ENCODE measurements around the gene HTR3A. TPM values are rescaled to one million over a fixed set of nuclear protein-coding genes. Genes with fewer than 3 reads are reported as not detected.

HTR3A gene
- total RNA-seq, 4 donors from 2014 or later = 0.42 to 1.8 (median 0.90) TPM

GRCh38 chr11:114001416-114001815 is 26.5 kb downstream of the HTR3A start:
- H3K9me3 ChIP-seq = no peaks in the 10 kb centered on the region
- H3K27me3 ChIP-seq = peaks cover 0 to 56% (median 5%) of the 10 kb centered on the region in 4 donors
- intact Hi-C loops (cut with DNase I) = no loop called here
- H3K4me1 ChIP-seq = peaks cover 0 to 7% (median 0%) of the 10 kb centered on the region in 4 donors
- TF ChIP-seq POLR2AphosphoS5 (IDR thresholded peaks at IDR 0.05) = no peak
- TF ChIP-seq POLR2A (IDR thresholded peaks at IDR 0.05; ENCODE audit: low read depth) = no peak
- H3K4me3 ChIP-seq = no peak overlapping the region
- H3K36me3 ChIP-seq = no peaks in the 10 kb centered on the region
- 42% methylated on average over 3 of the region's 3 CpGs for WGBS
- DNase-seq (ENCODE audit: extremely low spot score) = no peak
- H3K27ac ChIP-seq (replicated peaks in 1 of 4) = no peak overlapping the region

- Histone ChIP-seq H3K9me3 (no peaks in the 10 kb centered on the region), H3K27me3 (peaks cover 0 to 35% (median 2%) of the 10 kb centered on the region in 4 donors), H3K36me3 (no peaks in the 10 kb centered on the region), H3K27ac (replicated peaks in 1 of 4) (no peak overlapping the region), H3K4me1 (no peaks in the 10 kb centered on the region), H3K4me3 (no peak overlapping the region)
- DNase-seq (ENCODE audit: extremely low spot score) = no peak
- intact Hi-C loops (cut with DNase I) = no loop called here
- WGBS = 61% methylated on average over 4 of the region's 4 CpGs
- TF ChIP-seq EP300 (IDR thresholded peaks at IDR 0.05) (no peak), POLR2AphosphoS5 (IDR thresholded peaks at IDR 0.05) (no peak), CTCF (IDR thresholded peaks at IDR 0.05) (no peak), POLR2A (IDR thresholded peaks at IDR 0.05; ENCODE audit: low read depth) (no peak)
These were observed 33.4 kb downstream of the HTR3A start for GRCh38 chr11:114008331-114008730.

GRCh38 chr11:114010931-114011330 is 36.0 kb downstream of the HTR3A start:
- Histone ChIP-seq H3K9me3 (no peaks in the 10 kb centered on the region), H3K4me3 (no peak overlapping the region), H3K27ac (replicated peaks in 1 of 4) (no peak overlapping the region), H3K36me3 (no peaks in the 10 kb centered on the region), H3K4me1 (no peaks in the 10 kb centered on the region), H3K27me3 (peaks cover 0 to 44% (median 2%) of the 10 kb centered on the region in 4 donors)
- DNase-seq (ENCODE audit: extremely low spot score) = no peak
- TF ChIP-seq POLR2A (IDR thresholded peaks at IDR 0.05; ENCODE audit: low read depth) (no peak), CTCF (IDR thresholded peaks at IDR 0.05) (no peak), EP300 (IDR thresholded peaks at IDR 0.05) (no peak), POLR2AphosphoS5 (IDR thresholded peaks at IDR 0.05) (no peak)
- WGBS = 77% methylated on average over 4 of the region's 4 CpGs
- intact Hi-C loops (cut with DNase I) = no loop called here

- H3K9me3 ChIP-seq = no peaks in the 10 kb centered on the region
- WGBS = 56% methylated on average over 2 of the region's 2 CpGs
- no peaks in the 10 kb centered on the region for H3K36me3 ChIP-seq
- H3K4me3 ChIP-seq = no peak overlapping the region
- DNase-seq (ENCODE audit: extremely low spot score) = no peak
- TF ChIP-seq EP300 (IDR thresholded peaks at IDR 0.05) (no peak), POLR2A (IDR thresholded peaks at IDR 0.05; ENCODE audit: low read depth) (no peak), CTCF (IDR thresholded peaks at IDR 0.05) (no peak), POLR2AphosphoS5 (IDR thresholded peaks at IDR 0.05) (no peak)
- H3K4me1 ChIP-seq = no peaks in the 10 kb centered on the region
- H3K27ac ChIP-seq (replicated peaks in 1 of 4) = no peak overlapping the region
- intact Hi-C loops (cut with DNase I) = no loop called here
- peaks cover 0 to 44% (median 2%) of the 10 kb centered on the region in 4 donors for H3K27me3 ChIP-seq
These were observed 36.5 kb downstream of the HTR3A start for GRCh38 chr11:114011443-114011842.

- no peak overlapping the region for H3K4me3 ChIP-seq
- no peak for TF ChIP-seq EP300 (IDR thresholded peaks at IDR 0.05)
- TF ChIP-seq CTCF (IDR thresholded peaks at IDR 0.05) = no peak
- no peak for TF ChIP-seq POLR2AphosphoS5 (IDR thresholded peaks at IDR 0.05)
- TF ChIP-seq POLR2A (IDR thresholded peaks at IDR 0.05; ENCODE audit: low read depth) = no peak
- peaks cover 0 to 38% (median 0%) of the 10 kb centered on the region in 4 donors for H3K27me3 ChIP-seq
- no peak overlapping the region for H3K27ac ChIP-seq (replicated peaks in 1 of 4)
- 68% methylated on average over 5 of the region's 6 CpGs for WGBS
- H3K4me1 ChIP-seq = no peaks in the 10 kb centered on the region
- H3K9me3 ChIP-seq = no peaks in the 10 kb centered on the region
- no peaks in the 10 kb centered on the region for H3K36me3 ChIP-seq
- DNase-seq (ENCODE audit: extremely low spot score) = no peak
- intact Hi-C loops (cut with DNase I) = no loop called here
These were observed 40.2 kb downstream of the HTR3A start for GRCh38 chr11:114015117-114015516.

All from esophagus muscularis mucosa (tissue), 4 donors.